Measurements from ENCODE around the gene BRD8.
"Not testable (repeated sequence)": the region's sequence is repeated elsewhere in the genome, so short reads cannot be mapped to it uniquely, and the experiment has no call there.

Gene BRD8

GRCh38 chr5:138160706-138161105, 17.7 kb downstream of the BRD8 start:
- no peak for DNase-seq

GRCh38 chr5:138159666-138160065, 18.8 kb downstream of the BRD8 start:
- no peak for DNase-seq

DNA sequence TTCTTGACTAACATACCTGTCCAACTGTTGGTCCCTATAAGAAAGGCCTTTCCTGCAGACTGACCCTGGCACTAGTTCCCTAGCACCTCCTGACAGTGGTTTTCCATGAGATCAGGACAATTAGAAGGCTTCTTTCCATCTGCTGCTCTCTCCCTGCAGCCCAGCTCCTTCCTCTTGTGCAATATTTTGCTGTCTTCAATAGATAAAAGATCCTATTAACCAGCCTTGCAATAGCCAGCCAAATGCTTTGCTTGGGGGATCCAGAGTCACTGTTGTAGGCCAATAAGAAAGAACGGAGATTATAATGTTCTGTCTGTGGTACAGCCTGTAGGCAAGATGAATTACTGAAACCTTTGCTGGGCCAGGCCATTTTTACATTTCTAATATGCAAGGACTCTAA, 20.8 kb downstream of the BRD8 start:
- DNase-seq, result no peak

- DNase-seq, result not testable (repeated sequence)
These were observed 22.5 kb downstream of the BRD8 start for GRCh38 chr5:138155977-138156376.

DNA sequence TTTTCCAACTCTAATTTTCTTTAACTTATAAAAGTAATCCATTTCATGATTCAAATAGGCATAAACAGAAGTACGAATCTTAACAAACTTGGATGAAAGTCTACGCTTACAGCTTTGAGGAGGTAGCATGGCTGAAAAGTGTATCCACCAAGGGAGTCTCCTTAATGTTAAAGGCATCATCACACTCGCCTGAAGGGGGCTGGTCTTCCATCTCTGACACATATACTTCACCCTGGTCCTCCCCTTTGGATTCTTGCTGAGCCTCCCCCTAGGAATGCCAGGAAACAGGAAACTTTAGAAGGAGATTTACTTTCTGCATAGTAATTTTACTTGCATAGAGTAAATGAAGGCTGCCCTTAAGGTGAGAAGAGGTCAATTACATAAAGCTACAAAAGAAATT, 28.9 kb downstream of the BRD8 start:
- no peak for DNase-seq

GRCh38 chr5:138148811-138149210, 29.6 kb downstream of the BRD8 start:
- DNase-seq, result no peak

GRCh38 chr5:138143578-138143977, 34.9 kb downstream of the BRD8 start:
- not testable (repeated sequence) for DNase-seq

DNA sequence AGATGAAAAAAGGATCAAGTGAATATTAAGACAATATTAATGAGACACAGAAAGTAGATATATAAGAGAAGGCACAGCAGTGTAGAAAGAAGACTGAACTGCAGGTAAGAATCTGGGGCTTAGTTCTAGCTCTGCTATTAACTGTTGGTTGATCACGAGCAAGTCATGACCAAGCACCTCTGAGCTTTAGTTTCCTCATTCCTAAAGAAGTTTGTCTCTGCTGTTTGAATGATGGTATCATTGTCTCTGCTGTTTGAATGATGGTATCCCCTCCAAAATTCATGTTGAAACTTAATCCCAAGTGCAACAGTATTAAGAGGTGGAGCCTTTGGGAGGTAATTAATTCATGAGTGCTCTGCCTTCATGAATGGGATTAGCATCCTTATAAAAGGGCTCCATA, 36.7 kb downstream of the BRD8 start:
- DNase-seq, result no peak

- no peak for DNase-seq
These were observed 38.2 kb downstream of the BRD8 start for GRCh38 chr5:138140268-138140667.

DNA sequence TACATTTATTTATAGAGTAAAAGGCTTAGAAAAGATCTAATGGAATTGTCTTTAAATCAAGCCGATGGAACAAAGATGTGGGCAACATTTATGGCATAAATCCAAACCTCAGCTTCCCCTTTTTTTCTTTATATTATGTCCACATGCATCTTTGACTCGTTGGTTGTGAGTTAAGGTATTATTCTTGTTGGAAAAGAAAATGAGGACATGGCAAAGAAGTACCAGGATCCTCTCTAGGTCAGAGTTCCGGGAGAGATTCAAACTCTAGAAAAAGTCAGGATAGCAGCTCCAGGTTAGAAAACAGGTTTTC, 38.7 kb downstream of the BRD8 start:
- no peak for DNase-seq

DNA sequence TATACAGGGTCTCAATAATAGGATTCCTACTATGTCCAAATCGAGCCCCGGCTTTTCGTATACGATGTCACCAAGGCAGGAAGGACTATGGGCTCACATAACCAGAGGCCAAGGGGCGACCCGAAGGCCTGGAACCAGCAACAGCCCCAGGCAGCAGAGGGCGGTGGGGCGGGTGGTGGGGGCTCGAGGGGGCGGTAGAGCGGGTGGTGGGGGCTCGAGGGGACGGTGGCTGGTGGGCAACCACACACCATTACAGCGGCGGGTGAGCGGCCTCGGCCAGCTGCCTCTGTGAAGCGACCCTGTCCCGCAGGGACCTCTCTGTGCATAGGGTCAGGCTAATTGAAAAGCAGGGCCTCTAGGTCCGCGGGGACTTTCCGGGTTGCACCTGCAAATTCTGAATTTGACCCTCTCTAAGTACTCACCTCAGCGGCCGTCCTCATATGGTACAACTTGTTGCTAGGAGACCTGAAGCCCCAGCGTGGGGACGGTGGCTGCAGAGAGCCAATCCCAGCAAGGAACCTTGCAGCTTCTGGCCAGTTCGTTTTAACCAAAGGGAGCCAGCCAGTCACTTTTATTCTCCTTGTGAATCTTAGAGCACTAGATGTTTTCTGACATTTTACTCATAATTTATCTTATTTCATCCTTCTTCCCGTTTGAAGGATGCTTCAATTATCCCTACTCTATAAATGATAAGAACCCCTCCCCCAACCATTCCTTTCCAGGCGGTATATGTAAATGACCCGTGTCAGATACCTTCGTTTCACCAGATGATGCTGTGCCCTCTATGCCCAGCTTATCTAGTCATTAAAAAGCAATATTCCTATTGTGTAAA, 39.3 kb downstream of the BRD8 start, which contains the start of gene NME5:
TSS of gene NME5 (minus strand) at position 480 of the 832 bp plus-strand sequence. CDS start 648 bp downstream, outside the sequence.
- DNase-seq, result peak; percentile 48

DNA sequence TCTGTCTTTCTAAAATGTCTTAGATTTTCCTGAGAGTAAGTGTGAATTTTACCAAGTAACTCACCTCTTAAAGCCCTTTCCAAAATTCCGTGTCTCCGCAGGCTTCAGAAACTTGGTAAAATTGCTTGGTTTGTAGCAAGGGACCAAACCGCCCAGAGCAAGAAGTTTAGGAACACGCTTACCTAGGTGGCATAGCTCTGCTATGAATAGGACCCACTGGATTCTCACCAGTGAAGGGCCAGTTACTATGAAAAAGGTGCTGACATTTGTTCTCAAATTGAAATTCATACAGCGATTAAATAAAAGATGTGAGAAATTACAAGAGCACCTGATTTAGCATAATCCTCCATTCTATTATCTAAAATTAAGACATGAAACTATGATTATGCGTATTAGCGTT, 45.9 kb downstream of the BRD8 start:
- DNase-seq, result no peak

- DNase-seq, result no peak
These were observed 49.1 kb downstream of the BRD8 start for GRCh38 chr5:138129347-138129746.

GRCh38 chr5:138128334-138128733, 50.1 kb downstream of the BRD8 start:
- DNase-seq, result no peak

DNA sequence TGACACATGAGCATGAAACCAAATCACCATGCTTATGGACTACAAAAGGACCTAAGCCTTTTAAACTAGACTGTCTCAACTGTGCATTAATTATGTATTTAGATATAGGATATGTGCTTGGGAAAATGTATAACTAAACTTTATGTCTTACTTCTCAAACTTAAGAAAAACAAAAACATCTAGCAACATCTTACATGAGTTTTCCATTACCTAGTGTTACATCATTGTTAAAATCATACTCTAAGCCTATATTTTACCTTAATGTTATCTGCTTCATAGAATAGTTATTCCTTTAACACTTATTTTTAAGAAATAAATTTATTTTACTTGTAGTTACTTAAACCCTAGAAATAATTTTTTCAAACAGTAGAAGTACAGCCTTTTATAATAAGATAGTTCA, 63.2 kb downstream of the BRD8 start:
- DNase-seq, result no peak

DNA sequence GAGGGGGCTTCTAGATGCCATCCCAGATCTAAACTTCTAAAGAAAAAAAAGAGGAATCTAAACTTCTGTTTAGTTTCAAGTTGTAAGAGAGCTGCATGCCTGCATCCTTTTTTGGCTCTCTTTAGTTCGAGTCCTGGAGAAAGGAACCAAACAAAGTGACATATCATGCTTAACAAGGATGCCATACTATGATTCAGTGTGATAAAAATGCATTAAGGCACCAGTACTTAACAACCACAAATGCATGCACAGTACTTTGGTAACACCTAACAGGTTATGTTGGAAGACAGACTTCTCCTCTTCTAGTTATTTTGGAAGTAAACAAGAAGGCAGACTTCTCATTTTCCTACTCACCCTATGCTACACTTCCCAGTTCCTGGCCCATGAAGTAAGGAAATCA, 66.5 kb downstream of the BRD8 start:
- no peak for DNase-seq

DNA sequence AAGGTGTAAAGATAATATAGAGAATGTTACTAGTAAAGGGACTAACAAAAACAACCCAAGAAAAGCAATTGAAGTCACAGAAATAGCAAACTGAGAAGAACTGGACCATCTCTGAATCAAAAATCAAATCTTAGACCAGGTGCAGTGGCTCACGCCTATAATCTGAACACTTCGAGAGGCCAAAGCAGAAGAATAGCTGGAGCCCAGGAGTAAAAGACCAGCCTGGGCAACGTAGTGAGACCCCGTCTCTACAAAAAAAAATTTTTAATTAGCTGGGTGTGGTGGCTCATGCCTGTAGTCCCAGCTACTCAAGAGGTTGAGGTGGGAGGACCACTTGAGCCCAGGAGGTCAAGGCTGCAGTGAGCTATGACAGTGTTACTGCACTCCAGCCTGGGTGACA, 67.2 kb downstream of the BRD8 start:
- no peak for DNase-seq

GRCh38 chr5:138110266-138110963, 68.0 kb downstream of the BRD8 start:
- DNase-seq, result no peak

GRCh38 chr5:138109463-138110265, 68.8 kb downstream of the BRD8 start:
- no peak for DNase-seq

- no peak for DNase-seq
These were observed 71.2 kb downstream of the BRD8 start for GRCh38 chr5:138107213-138107612.

DNA sequence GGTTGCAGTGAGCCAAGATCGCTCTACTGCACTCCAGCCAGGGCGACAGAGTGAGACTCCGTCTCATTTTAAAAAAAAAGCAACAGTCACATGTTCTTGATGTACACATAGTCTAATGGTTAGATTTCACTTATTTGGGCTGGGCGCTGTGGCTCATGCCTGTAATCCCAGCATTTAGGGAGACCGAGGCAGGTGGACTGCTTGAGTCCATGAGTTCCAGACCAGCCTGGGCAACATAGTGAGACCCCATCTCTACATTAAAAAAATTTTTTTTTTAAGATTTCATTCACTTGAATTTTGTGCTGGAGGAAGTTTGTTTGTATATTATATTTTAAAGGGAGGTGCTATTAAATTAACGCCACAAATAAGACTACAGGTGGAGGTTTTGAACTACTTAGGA, 72.7 kb downstream of the BRD8 start:
- DNase-seq, result no peak

- DNase-seq, result no peak
These were observed 75.2 kb downstream of the BRD8 start for GRCh38 chr5:138103319-138103637.

GRCh38 chr5:138102454-138103318, 75.7 kb downstream of the BRD8 start:
- no peak for DNase-seq

Data from NCI-H510A treated with DMSO at 0.1 percent for 48 hours (cell line).